Stimulated activated naive B cell treated with anti-CD40 and anti-IgM and Interleukin-4, amounts not matched to agents 10 μg/mL and 1 μg/mL and 100 μg/mL, for 72 hours (primary cell): Measurements from ENCODE around the gene XXYLT1.

Experiments used
- ATAC-seq, 2 donors: fragments of 150-1000 bp; cut with Tn5 transposase; replicated peaks; 2 replicates each; pipeline ENCODE4 v1.10.0; 2021; ENCODE audit warnings: moderate library complexity in 1 of 2
- DNase-seq: peaks from one replicate; pipeline ENCODE4 v3.0.0; 2021
- H3K27ac Mint-ChIP-seq: one replicate; pipeline ENCODE4 v1.8.0; 2022; ENCODE audit warnings: mild to moderate bottlenecking, mixed read lengths
- H3K27me3 Mint-ChIP-seq, 2 donors: one replicate each; pipeline ENCODE4 v1.8.0; 2022; ENCODE audit warnings: mixed read lengths in 2 of 2
- H3K36me3 Mint-ChIP-seq, 2 donors: one replicate each; pipeline ENCODE4 v1.8.0; 2022; ENCODE audit warnings: mixed read lengths in 2 of 2, mild to moderate bottlenecking in 1 of 2
- H3K4me1 Mint-ChIP-seq, 2 donors: one replicate each; pipeline ENCODE4 v1.8.0; 2022; ENCODE audit warnings: mixed read lengths in 2 of 2, mild to moderate bottlenecking in 1 of 2
- H3K4me3 Mint-ChIP-seq, 2 donors: one replicate each; pipeline ENCODE4 v1.8.0; 2022; ENCODE audit warnings: mild to moderate bottlenecking in 2 of 2, mixed read lengths in 2 of 2, moderate library complexity in 1 of 2
- H3K9me3 Mint-ChIP-seq, 2 donors: one replicate each; pipeline ENCODE4 v1.8.0; 2022; ENCODE audit warnings: mixed read lengths in 2 of 2, mild to moderate bottlenecking in 1 of 2

The XXYLT1 gene

GRCh38 chr3:195259475-195260279 is 11.3 kb downstream of the XXYLT1 start:
- Mint-ChIP-seq H3K27ac (peak overlapping the region; percentile 86), H3K4me3 (peak overlapping the region; percentile 74 to 87), H3K4me1 (peaks cover 21 to 34% of the 10 kb centered on the region in 2 donors), H3K27me3 (no peaks in the 10 kb centered on the region), H3K36me3 (peaks cover 2 to 17% of the 10 kb centered on the region in 2 donors), H3K9me3 (no peaks in the 10 kb centered on the region)
- peak; percentile 91 for DNase-seq
- peak; percentile 82 to 88 for ATAC-seq

GRCh38 chr3:195259154-195259474 is 11.8 kb downstream of the XXYLT1 start:
- Mint-ChIP-seq H3K27me3 (no peaks in the 10 kb centered on the region), H3K4me3 (peak overlapping the region; percentile 74 to 83), H3K27ac (peak overlapping the region; percentile 67), H3K4me1 (peaks cover 21 to 34% of the 10 kb centered on the region in 2 donors), H3K9me3 (no peaks in the 10 kb centered on the region), H3K36me3 (peaks cover 2 to 11% of the 10 kb centered on the region in 2 donors)
- ATAC-seq, result peak; percentile 4 to 18
- no peak for DNase-seq

GRCh38 chr3:195258449-195259153 is 12.4 kb downstream of the XXYLT1 start:
- H3K9me3 Mint-ChIP-seq, result no peaks in the 10 kb centered on the region
- peaks cover 21 to 34% of the 10 kb centered on the region in 2 donors for H3K4me1 Mint-ChIP-seq
- H3K4me3 Mint-ChIP-seq, result peak overlapping the region in 1 of 2 donors; percentile 83
- DNase-seq, result no peak
- H3K27me3 Mint-ChIP-seq, result no peaks in the 10 kb centered on the region
- ATAC-seq, result no peak
- peaks cover 2 to 11% of the 10 kb centered on the region in 2 donors for H3K36me3 Mint-ChIP-seq
- H3K27ac Mint-ChIP-seq, result peak overlapping the region; percentile 67

GRCh38 chr3:195257454-195258448 is 13.2 kb downstream of the XXYLT1 start:
- Mint-ChIP-seq H3K36me3 (peaks cover 0 to 8% of the 10 kb centered on the region in 2 donors), H3K27ac (no peak overlapping the region), H3K4me1 (peaks cover 25 to 38% of the 10 kb centered on the region in 2 donors), H3K4me3 (no peak overlapping the region), H3K27me3 (no peaks in the 10 kb centered on the region), H3K9me3 (no peaks in the 10 kb centered on the region)
- ATAC-seq, result no peak
- no peak for DNase-seq

- DNase-seq (no peak), ATAC-seq (no peak)
- Mint-ChIP-seq H3K27ac (no peak overlapping the region), H3K27me3 (no peaks in the 10 kb centered on the region), H3K4me1 (peaks cover 28 to 42% of the 10 kb centered on the region in 2 donors), H3K36me3 (peaks cover 0 to 8% of the 10 kb centered on the region in 2 donors), H3K4me3 (no peak overlapping the region), H3K9me3 (no peaks in the 10 kb centered on the region)
These were observed 14.1 kb downstream of the XXYLT1 start for GRCh38 chr3:195256639-195257453.

- Mint-ChIP-seq H3K27ac (peak overlapping the region; percentile 2), H3K36me3 (peaks cover 0 to 8% of the 10 kb centered on the region in 2 donors), H3K9me3 (no peaks in the 10 kb centered on the region), H3K4me1 (peaks cover 32 to 48% of the 10 kb centered on the region in 2 donors), H3K4me3 (no peak overlapping the region), H3K27me3 (no peaks in the 10 kb centered on the region)
- no peak for DNase-seq
- ATAC-seq, result no peak
These were observed 15.1 kb downstream of the XXYLT1 start for GRCh38 chr3:195255571-195256501.

GRCh38 chr3:195255176-195255500 is 15.8 kb downstream of the XXYLT1 start:
- Mint-ChIP-seq H3K27me3 (no peaks in the 10 kb centered on the region), H3K9me3 (no peaks in the 10 kb centered on the region), H3K36me3 (peaks cover 0 to 11% of the 10 kb centered on the region in 2 donors), H3K27ac (peak overlapping the region; percentile 51), H3K4me3 (no peak overlapping the region), H3K4me1 (peaks cover 33 to 48% of the 10 kb centered on the region in 2 donors)
- DNase-seq, result no peak
- ATAC-seq, result no peak

GRCh38 chr3:195254454-195255175 is 16.3 kb downstream of the XXYLT1 start:
- Mint-ChIP-seq H3K9me3 (no peaks in the 10 kb centered on the region), H3K4me1 (peaks cover 36 to 52% of the 10 kb centered on the region in 2 donors), H3K27me3 (no peaks in the 10 kb centered on the region), H3K4me3 (no peak overlapping the region), H3K27ac (peak overlapping the region; percentile 51), H3K36me3 (peaks cover 0 to 15% of the 10 kb centered on the region in 2 donors)
- ATAC-seq (no peak), DNase-seq (no peak)

GRCh38 chr3:195253923-195254432 is 17.0 kb downstream of the XXYLT1 start:
- H3K36me3 Mint-ChIP-seq, result peaks cover 0 to 15% of the 10 kb centered on the region in 2 donors
- H3K4me3 Mint-ChIP-seq, result no peak overlapping the region
- no peaks in the 10 kb centered on the region for H3K9me3 Mint-ChIP-seq
- no peak overlapping the region for H3K27ac Mint-ChIP-seq
- ATAC-seq (no peak), DNase-seq (no peak)
- peaks cover 33 to 46% of the 10 kb centered on the region in 2 donors for H3K4me1 Mint-ChIP-seq
- no peaks in the 10 kb centered on the region for H3K27me3 Mint-ChIP-seq

- ATAC-seq (peak; percentile 57 to 70), DNase-seq (no peak)
- Mint-ChIP-seq H3K4me3 (no peak overlapping the region), H3K27me3 (no peaks in the 10 kb centered on the region), H3K36me3 (peaks cover 0 to 31% of the 10 kb centered on the region in 2 donors), H3K9me3 (peaks cover 0 to 4% of the 10 kb centered on the region in 2 donors), H3K27ac (no peak overlapping the region), H3K4me1 (peaks cover 19 to 31% of the 10 kb centered on the region in 2 donors)
These were observed 19.5 kb downstream of the XXYLT1 start for GRCh38 chr3:195251336-195252065.

- peaks cover 5 to 39% of the 10 kb centered on the region in 2 donors for H3K36me3 Mint-ChIP-seq
- H3K4me3 Mint-ChIP-seq, result no peak overlapping the region
- DNase-seq (no peak), ATAC-seq (peak; percentile 68)
- peaks cover 19 to 31% of the 10 kb centered on the region in 2 donors for H3K4me1 Mint-ChIP-seq
- H3K9me3 Mint-ChIP-seq, result peaks cover 0 to 4% of the 10 kb centered on the region in 2 donors
- H3K27me3 Mint-ChIP-seq, result no peaks in the 10 kb centered on the region
- peak overlapping the region; percentile 53 for H3K27ac Mint-ChIP-seq
These were observed 20.3 kb downstream of the XXYLT1 start for GRCh38 chr3:195250473-195251251.
